ENCODE measurements around the gene DRG1. TPM values are rescaled to one million over a fixed set of nuclear protein-coding genes. Genes with fewer than 3 reads are reported as not detected.
A peak's percentile ranks its signal among the peaks of the same experiment; 100 is the strongest.

Gene DRG1, protein sequence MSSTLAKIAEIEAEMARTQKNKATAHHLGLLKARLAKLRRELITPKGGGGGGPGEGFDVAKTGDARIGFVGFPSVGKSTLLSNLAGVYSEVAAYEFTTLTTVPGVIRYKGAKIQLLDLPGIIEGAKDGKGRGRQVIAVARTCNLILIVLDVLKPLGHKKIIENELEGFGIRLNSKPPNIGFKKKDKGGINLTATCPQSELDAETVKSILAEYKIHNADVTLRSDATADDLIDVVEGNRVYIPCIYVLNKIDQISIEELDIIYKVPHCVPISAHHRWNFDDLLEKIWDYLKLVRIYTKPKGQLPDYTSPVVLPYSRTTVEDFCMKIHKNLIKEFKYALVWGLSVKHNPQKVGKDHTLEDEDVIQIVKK
- total RNA-seq: 10 to 100 TPM; 31.3 to 84.2 (median 33.2) TPM

DNA sequence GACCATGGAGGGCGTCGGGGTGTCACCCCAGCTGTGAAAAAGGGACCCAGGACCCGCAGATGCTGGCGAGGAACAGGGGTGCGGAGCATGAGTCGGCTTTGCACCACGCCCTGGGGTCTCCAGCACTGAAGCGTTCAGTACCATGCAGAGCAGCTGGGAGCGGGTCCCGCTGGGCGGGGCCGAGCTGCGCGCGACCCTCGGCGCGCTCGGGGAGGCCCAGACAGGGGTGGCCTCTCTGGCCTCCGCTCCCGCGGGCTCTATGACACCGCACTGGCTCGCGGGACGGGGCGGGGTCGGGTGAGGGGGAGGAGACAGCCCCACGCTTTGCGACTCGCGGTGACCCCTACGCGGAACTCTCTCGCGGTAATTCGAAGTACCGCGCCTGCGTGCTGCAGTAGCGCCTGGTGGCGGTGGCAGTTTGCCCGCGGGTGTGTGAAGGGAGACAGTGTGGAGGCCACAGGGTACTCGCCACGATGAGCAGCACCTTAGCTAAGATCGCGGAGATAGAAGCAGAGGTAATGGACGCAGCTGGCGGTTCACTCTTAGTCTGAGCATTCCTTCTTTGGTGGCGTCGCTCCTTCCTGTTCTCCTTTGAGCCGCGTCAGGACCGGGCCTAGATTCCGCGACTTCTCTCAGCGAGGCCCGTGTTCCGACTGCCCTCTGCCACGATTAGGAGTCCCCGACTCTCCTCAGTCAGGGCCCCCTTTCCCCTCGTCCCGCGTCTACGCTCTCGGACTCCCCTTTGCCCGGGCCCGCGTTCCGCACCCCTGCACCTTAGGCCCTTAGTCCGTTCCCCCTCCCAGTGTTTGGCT, at the start of gene DRG1:
Gene DRG1, plus strand, starts transcription at position 394 of the 812 bp plus-strand sequence. Its CDS starts 80 bp downstream, at position 474.
- H3K4me3 ChIP-seq: peak within 1 kb of the TSS; percentile 56 to 82 (median 70)
- H3K9me3 ChIP-seq: no peaks in the 10 kb centered on the region
- no peaks in the 10 kb centered on the region for H3K27me3 ChIP-seq
- H3K36me3 ChIP-seq: peaks cover 0 to 24% (median 0%) of the 10 kb centered on the region in 3 donors
- peak; percentile 93 to 94 for TF ChIP-seq POLR2A (IDR thresholded peaks at IDR 0.05)
- peak in 4 of 6 experiments; percentile 18 to 43 (median 40) for TF ChIP-seq CTCF (IDR thresholded peaks at IDR 0.05)
- peak within 1 kb of the TSS; percentile 72 to 89 (median 84) for H3K27ac ChIP-seq
- peak; percentile 95 to 98 (median 98) for DNase-seq
- H3K4me1 ChIP-seq: peaks cover 0 to 16% (median 3%) of the 10 kb centered on the region in 4 donors

DNA sequence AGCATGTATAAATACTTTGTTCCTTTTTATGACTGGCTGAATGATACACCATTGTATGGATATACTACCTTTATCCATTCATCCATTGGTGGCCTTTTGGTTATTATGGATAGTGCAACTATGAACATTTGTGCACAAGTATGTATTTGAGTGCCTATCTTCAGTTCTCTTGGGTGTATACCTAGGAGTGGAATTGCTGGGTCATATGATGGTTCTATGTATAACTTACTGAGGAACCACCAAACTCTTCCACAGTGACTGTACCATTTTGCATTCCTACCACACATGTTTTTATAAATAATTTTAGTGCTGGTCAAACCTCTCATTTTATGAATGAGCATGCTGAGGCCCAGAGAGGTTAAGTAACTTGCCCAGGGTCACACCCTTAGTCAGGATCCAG, 49.4 kb upstream of the DRG1 start:
- no peak for DNase-seq
- H3K4me1 ChIP-seq: peaks cover 0 to 14% (median 4%) of the 10 kb centered on the region in 4 donors
- H3K27ac ChIP-seq: no peak overlapping the region
- H3K36me3 ChIP-seq: no peaks in the 10 kb centered on the region
- TF ChIP-seq POLR2A (IDR thresholded peaks at IDR 0.05) (no peak), CTCF (IDR thresholded peaks at IDR 0.05) (no peak)
- H3K4me3 ChIP-seq: no peak overlapping the region
- no peaks in the 10 kb centered on the region for H3K9me3 ChIP-seq
- no peaks in the 10 kb centered on the region for H3K27me3 ChIP-seq

DNA sequence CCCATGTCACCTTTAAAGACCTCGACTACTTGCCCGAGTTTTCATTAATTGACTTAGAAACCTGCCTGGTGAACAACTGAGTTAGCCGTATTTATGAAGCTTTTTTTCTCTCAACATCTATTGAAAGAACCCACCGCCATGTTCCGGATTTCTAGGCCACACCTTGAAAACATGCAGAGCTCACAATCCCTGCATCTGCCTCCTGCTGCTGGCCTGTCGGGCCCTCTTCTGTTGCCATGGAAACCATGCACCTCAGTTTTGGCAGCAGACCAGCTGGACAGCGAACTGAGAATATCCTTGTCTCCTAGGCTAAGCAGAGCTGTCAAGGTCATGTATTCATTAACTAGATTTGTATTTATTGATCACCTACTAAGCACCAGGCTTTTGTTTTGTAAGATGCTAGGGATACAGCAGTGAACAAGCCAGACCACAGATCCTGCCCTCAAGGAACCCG, 49.0 kb upstream of the DRG1 start:
- Histone ChIP-seq H3K4me3 (no peak overlapping the region), H3K9me3 (no peaks in the 10 kb centered on the region), H3K27me3 (no peaks in the 10 kb centered on the region), H3K36me3 (no peaks in the 10 kb centered on the region), H3K4me1 (peaks cover 0 to 9% (median 0%) of the 10 kb centered on the region in 4 donors), H3K27ac (no peak overlapping the region)
- TF ChIP-seq POLR2A (IDR thresholded peaks at IDR 0.05) (no peak), CTCF (IDR thresholded peaks at IDR 0.05) (no peak)
- DNase-seq: no peak

GRCh38 chr22:31354515-31354914, 44.9 kb upstream of the DRG1 start:
- Histone ChIP-seq H3K36me3 (no peaks in the 10 kb centered on the region), H3K4me1 (no peaks in the 10 kb centered on the region), H3K27ac (no peak overlapping the region), H3K4me3 (no peak overlapping the region), H3K9me3 (no peaks in the 10 kb centered on the region), H3K27me3 (no peaks in the 10 kb centered on the region)
- no peak for TF ChIP-seq CTCF (IDR thresholded peaks at IDR 0.05)
- no peak for TF ChIP-seq POLR2A (IDR thresholded peaks at IDR 0.05)
- DNase-seq: no peak

DNA sequence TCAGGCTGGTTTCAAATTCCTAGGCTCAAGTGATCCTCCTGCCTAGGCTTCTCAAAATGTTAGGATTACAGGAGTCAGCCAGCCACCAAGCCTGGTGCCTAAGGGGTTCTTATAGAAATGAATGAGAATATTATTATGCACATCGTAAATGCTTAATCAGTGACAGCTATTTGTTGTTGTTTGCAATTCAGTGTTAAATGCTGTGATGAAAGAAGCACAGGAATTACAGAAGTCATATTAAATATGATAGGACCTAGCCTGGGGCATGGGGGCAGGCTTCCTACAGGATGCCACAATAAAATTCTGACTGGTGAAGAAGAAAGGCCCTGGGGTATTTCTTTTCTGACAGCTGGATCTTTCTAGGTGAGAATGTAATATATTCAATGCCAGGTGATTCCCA, 39.4 kb upstream of the DRG1 start:
- H3K4me3 ChIP-seq: no peak overlapping the region

More for the DNA sequence above, 39.4 kb upstream of the DRG1 start:
- no peaks in the 10 kb centered on the region for H3K27me3 ChIP-seq
- H3K27ac ChIP-seq: no peak overlapping the region
- no peaks in the 10 kb centered on the region for H3K9me3 ChIP-seq
- DNase-seq: no peak
- TF ChIP-seq POLR2A (IDR thresholded peaks at IDR 0.05) (no peak), CTCF (IDR thresholded peaks at IDR 0.05) (no peak)
- no peaks in the 10 kb centered on the region for H3K4me1 ChIP-seq
- no peaks in the 10 kb centered on the region for H3K36me3 ChIP-seq

Measured in Peyer's patch (tissue), 4 donors.